ENCODE measurements around the gene MCF2L. TPM values are rescaled to one million over a fixed set of nuclear protein-coding genes. Genes with fewer than 3 reads are reported as not detected.
A peak's percentile ranks its signal among the peaks of the same experiment; 100 is the strongest.

MCF2L gene
- total RNA-seq, 4 donors from 2014 or later: 25.0 to 103 (median 61.0) TPM

DNA sequence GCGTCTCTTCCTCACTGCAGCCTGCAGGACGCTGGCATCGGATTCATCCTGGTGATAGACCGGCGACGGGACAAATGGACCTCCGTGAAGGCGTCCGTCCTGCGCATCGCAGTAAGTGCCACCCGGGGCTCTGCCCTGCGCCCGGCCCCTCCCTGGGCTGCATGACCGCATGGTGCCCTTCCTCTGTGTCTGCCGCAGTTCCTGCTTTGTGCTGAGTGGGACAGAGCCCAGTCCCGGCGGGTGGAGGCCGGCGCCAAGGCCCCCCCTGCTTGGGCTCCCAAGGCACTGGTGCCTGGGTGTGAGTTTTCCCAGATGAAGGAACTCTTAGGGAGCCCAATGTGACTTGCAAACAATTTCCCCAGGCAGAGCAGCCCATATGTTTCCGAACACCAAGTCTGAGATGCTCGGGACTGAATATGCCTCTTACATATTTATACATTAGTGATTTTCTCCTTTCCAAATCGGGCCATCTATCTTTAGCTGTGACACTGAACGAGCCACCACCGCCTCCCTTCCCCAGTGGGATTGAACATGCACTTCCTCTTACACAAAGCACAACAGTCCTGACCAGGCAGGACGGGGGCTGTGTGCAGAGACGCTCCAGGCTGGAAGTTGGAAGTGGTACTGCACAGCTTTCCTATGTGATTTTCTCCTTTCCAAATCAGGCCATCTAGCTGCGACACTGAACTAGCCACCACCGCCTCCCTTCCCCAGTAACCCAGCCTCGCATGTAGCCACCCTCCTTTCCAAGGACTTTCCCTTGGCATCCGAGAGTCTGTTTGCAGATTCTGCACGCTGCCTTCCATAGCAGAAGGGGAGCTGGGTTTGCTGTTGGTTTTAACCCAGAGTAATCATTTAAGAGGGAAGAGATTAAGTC, 76.5 kb downstream of the MCF2L start:
- H3K27ac ChIP-seq: peak overlapping the region in 1 of 2 donors; percentile 21
- TF ChIP-seq, protein P1, sequence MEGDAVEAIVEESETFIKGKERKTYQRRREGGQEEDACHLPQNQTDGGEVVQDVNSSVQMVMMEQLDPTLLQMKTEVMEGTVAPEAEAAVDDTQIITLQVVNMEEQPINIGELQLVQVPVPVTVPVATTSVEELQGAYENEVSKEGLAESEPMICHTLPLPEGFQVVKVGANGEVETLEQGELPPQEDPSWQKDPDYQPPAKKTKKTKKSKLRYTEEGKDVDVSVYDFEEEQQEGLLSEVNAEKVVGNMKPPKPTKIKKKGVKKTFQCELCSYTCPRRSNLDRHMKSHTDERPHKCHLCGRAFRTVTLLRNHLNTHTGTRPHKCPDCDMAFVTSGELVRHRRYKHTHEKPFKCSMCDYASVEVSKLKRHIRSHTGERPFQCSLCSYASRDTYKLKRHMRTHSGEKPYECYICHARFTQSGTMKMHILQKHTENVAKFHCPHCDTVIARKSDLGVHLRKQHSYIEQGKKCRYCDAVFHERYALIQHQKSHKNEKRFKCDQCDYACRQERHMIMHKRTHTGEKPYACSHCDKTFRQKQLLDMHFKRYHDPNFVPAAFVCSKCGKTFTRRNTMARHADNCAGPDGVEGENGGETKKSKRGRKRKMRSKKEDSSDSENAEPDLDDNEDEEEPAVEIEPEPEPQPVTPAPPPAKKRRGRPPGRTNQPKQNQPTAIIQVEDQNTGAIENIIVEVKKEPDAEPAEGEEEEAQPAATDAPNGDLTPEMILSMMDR (IDR thresholded peaks at IDR 0.05): no peak
- no peak for TF ChIP-seq POLR2A (IDR thresholded peaks at IDR 0.05)
- H3K27me3 ChIP-seq: no peaks in the 10 kb centered on the region
- DNase-seq: no peak
- no peaks in the 10 kb centered on the region for H3K4me1 ChIP-seq
- intact Hi-C loops (cut with DNase I; ENCODE audit: low total_unique reads): no loop called here
- H3K36me3 ChIP-seq: no peaks in the 10 kb centered on the region
- H3K9me3 ChIP-seq: no peaks in the 10 kb centered on the region
- H3K4me3 ChIP-seq: no peak overlapping the region

DNA sequence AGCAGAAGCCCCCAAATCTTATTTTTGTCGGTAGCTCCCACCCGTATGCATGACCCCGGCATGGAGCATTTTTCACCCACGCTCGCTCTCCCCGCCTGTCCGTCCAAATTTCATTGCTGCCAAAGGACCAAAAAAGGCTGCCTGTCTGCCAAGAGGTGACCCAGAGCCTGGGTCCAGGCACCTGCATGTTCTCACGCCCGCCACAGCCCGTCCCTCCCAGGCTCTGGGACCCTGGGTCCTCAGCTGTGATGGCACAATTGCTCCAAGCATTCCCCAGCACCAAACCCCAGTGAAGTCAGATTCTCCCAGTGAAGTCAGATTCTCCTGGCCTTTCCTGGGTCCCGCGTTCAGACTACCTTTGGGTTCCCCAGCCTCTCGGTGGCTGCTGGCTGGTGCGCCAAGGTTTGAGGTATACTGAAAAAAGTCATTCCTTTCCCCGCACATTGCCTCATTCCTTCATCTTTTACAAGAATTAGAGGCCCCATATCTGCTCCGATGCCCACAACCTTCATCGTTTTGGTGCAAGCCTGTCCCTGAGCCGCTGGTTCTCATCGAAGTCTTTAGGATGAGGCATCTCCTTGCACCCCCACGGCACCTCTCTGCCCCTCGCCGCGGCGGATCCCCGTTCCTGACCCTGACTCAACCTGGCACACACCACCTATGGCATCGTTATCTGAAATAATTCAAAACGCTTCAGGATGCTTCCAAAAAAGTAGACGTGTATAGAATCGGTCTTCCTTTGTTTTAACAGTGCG, 77.3 kb downstream of the MCF2L start:
- no peak for DNase-seq

DNA sequence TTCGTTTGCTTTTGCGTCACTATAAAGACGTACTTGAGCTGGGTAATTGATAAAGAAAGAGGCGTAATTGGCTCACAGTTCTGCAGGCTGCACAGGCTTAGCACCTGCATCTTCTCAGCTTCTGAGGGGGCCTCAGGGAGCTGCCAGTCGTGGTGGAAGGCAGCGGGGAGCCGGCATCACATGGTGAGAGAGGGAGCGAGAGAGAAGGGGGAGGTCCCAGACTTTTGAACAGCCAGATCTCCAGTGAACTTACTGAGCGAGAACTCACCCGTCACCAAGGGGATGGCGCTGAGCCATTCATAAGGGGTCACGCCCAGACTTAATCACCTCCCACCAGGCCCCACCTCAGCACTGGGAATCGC, 77.8 kb downstream of the MCF2L start:
- Histone ChIP-seq H3K27me3 (peaks cover 0 to under 1% of the 10 kb centered on the region in 2 donors), H3K4me1 (no peaks in the 10 kb centered on the region), H3K9me3 (no peaks in the 10 kb centered on the region), H3K36me3 (no peaks in the 10 kb centered on the region), H3K27ac (no peak overlapping the region), H3K4me3 (no peak overlapping the region)
- intact Hi-C loops (cut with DNase I; ENCODE audit: low total_unique reads): no loop called here
- DNase-seq: no peak
- TF ChIP-seq, protein P1 (IDR thresholded peaks at IDR 0.05): no peak
- no peak for TF ChIP-seq POLR2A (IDR thresholded peaks at IDR 0.05)

More for the DNA sequence above, 77.3 kb downstream of the MCF2L start:
- TF ChIP-seq, protein P1 (IDR thresholded peaks at IDR 0.05): no peak
- no peak for TF ChIP-seq POLR2A (IDR thresholded peaks at IDR 0.05)
- no peaks in the 10 kb centered on the region for H3K9me3 ChIP-seq
- peak overlapping the region in 1 of 2 donors; percentile 21 for H3K27ac ChIP-seq
- no peaks in the 10 kb centered on the region for H3K27me3 ChIP-seq
- intact Hi-C loops (cut with DNase I; ENCODE audit: low total_unique reads): no loop called here
- H3K4me1 ChIP-seq: no peaks in the 10 kb centered on the region
- no peaks in the 10 kb centered on the region for H3K36me3 ChIP-seq
- H3K4me3 ChIP-seq: no peak overlapping the region

DNA sequence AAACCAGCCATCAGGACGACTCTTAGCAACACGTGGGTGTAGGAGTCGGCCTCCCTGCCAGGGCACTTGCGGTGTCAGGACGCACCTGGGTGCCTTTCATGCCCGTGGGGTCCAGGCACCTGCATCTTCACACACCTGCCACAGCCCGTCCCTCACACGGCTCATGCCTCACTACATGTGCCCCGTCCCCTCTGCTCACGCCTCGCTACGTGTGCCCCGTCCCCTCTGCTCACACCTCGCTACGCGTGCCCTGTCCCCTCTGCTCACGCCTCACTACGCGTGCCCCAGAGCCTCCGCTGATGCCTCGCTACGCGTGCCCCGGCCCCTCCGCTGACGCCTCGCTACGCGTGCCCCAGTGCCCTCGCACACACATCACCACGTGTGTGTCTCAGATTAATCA, 78.6 kb downstream of the MCF2L start:
- Histone ChIP-seq H3K36me3 (no peaks in the 10 kb centered on the region), H3K4me3 (no peak overlapping the region), H3K27me3 (peaks cover 0 to 5% of the 10 kb centered on the region in 2 donors), H3K27ac (no peak overlapping the region), H3K9me3 (no peaks in the 10 kb centered on the region), H3K4me1 (no peaks in the 10 kb centered on the region)
- DNase-seq: no peak
- no peak for TF ChIP-seq POLR2A (IDR thresholded peaks at IDR 0.05)
- TF ChIP-seq, protein P1 (IDR thresholded peaks at IDR 0.05): no peak
- intact Hi-C loops (cut with DNase I; ENCODE audit: low total_unique reads): no loop called here

DNA sequence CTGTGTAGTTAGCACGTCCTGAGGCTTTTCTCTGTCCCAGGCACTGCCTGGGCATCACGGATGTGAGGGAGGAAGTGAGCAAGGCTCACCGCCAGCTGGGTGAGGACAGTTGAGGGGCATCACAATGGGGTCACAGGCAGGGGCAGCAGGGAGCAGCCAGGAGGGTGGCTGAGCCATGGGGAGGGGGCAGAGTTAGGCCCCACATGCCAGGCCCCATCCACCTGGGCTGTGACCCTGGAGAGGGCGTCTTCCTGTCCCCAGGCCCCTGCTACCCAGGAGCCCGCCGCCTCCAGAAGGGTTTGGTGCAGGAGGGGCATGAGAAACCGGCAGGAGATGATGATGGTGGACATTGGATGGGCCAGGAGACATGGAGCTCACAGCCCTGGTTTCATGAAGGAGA, 79.8 kb downstream of the MCF2L start:
- DNase-seq: no peak
- intact Hi-C loops (cut with DNase I; ENCODE audit: low total_unique reads): no loop called here
- Histone ChIP-seq H3K27me3 (peaks cover 0 to 5% of the 10 kb centered on the region in 2 donors), H3K4me1 (no peaks in the 10 kb centered on the region), H3K9me3 (no peaks in the 10 kb centered on the region), H3K27ac (no peak overlapping the region), H3K36me3 (no peaks in the 10 kb centered on the region), H3K4me3 (no peak overlapping the region)
- TF ChIP-seq, protein P1 (IDR thresholded peaks at IDR 0.05): no peak
- no peak for TF ChIP-seq POLR2A (IDR thresholded peaks at IDR 0.05)
